Measurements from ENCODE around the gene SFTA2.
A peak's percentile ranks its signal among the peaks of the same experiment; 100 is the strongest.

SFTA2 gene

GRCh38 chr6:30888816-30889495 lies 43.0 kb downstream of the SFTA2 start:
- no peak for DNase-seq (ENCODE audit: extremely low read depth, insufficient read length)

GRCh38 chr6:30887901-30888815 lies 43.8 kb downstream of the SFTA2 start:
- no peaks in the 10 kb centered on the region for H3K27me3 ChIP-seq (replicated peaks; ENCODE audit: control insufficient read depth, insufficient read depth, low read length)
- TF ChIP-seq CTCF (IDR thresholded peaks at IDR 0.05; ENCODE audit: insufficient read depth, low read length, poor library complexity, severe bottlenecking) = no peak

More at GRCh38 chr6:30888816-30889495, 43.0 kb downstream of the SFTA2 start:
- H3K27me3 ChIP-seq (replicated peaks; ENCODE audit: control insufficient read depth, insufficient read depth, low read length) = no peaks in the 10 kb centered on the region
- peaks cover 13% of the 10 kb centered on the region for H3K36me3 ChIP-seq (ENCODE audit: control insufficient read depth, insufficient read depth, low read length)
- no peak for TF ChIP-seq CTCF (IDR thresholded peaks at IDR 0.05; ENCODE audit: insufficient read depth, low read length, poor library complexity, severe bottlenecking)
- H3K4me3 ChIP-seq (replicated peaks; ENCODE audit: low read depth, low read length) = no peak overlapping the region

GRCh38 chr6:30886897-30887255 lies 45.1 kb downstream of the SFTA2 start:
- no peak overlapping the region for H3K4me3 ChIP-seq (replicated peaks; ENCODE audit: low read depth, low read length)

More at GRCh38 chr6:30887901-30888815, 43.8 kb downstream of the SFTA2 start:
- Histone ChIP-seq H3K4me3 (replicated peaks; ENCODE audit: low read depth, low read length) (no peak overlapping the region), H3K36me3 (ENCODE audit: control insufficient read depth, insufficient read depth, low read length) (peaks cover 12% of the 10 kb centered on the region)
- no peak for DNase-seq (ENCODE audit: extremely low read depth, insufficient read length)

GRCh38 chr6:30885999-30886896 lies 45.7 kb downstream of the SFTA2 start:
- Histone ChIP-seq H3K27me3 (replicated peaks; ENCODE audit: control insufficient read depth, insufficient read depth, low read length) (no peaks in the 10 kb centered on the region), H3K4me3 (replicated peaks; ENCODE audit: low read depth, low read length) (no peak overlapping the region), H3K36me3 (ENCODE audit: control insufficient read depth, insufficient read depth, low read length) (peaks cover 10% of the 10 kb centered on the region)
- TF ChIP-seq CTCF (IDR thresholded peaks at IDR 0.05; ENCODE audit: insufficient read depth, low read length, poor library complexity, severe bottlenecking) = no peak
- no peak for DNase-seq (ENCODE audit: extremely low read depth, insufficient read length)

More at GRCh38 chr6:30886897-30887255, 45.1 kb downstream of the SFTA2 start:
- H3K27me3 ChIP-seq (replicated peaks; ENCODE audit: control insufficient read depth, insufficient read depth, low read length) = no peaks in the 10 kb centered on the region
- peaks cover 10% of the 10 kb centered on the region for H3K36me3 ChIP-seq (ENCODE audit: control insufficient read depth, insufficient read depth, low read length)
- no peak for TF ChIP-seq CTCF (IDR thresholded peaks at IDR 0.05; ENCODE audit: insufficient read depth, low read length, poor library complexity, severe bottlenecking)
- no peak for DNase-seq (ENCODE audit: extremely low read depth, insufficient read length)

GRCh38 chr6:30885481-30885998 lies 46.4 kb downstream of the SFTA2 start:
- TF ChIP-seq CTCF (IDR thresholded peaks at IDR 0.05; ENCODE audit: insufficient read depth, low read length, poor library complexity, severe bottlenecking) = no peak
- no peak for DNase-seq (ENCODE audit: extremely low read depth, insufficient read length)
- H3K36me3 ChIP-seq (ENCODE audit: control insufficient read depth, insufficient read depth, low read length) = peaks cover 5% of the 10 kb centered on the region
- H3K4me3 ChIP-seq (replicated peaks; ENCODE audit: low read depth, low read length) = peak overlapping the region; percentile 67
- H3K27me3 ChIP-seq (replicated peaks; ENCODE audit: control insufficient read depth, insufficient read depth, low read length) = no peaks in the 10 kb centered on the region

Measured in GM06990 (cell line).